Superior temporal gyrus (tissue), 1 donor: Measurements from ENCODE around the gene VGF.
"Not testable (repeated sequence)": the region's sequence is repeated elsewhere in the genome, so short reads cannot be mapped to it uniquely, and the experiment has no call there.

ENCODE experiments used
- DNase-seq: peaks from one replicate; pipeline ENCODE4 v3.0.0-alpha.2; 2016; ENCODE audit errors: extremely low spot score

The VGF gene

GRCh38 chr7:101115215-101115614 is 50.2 kb downstream of the VGF start:
- DNase-seq, result no peak

- no peak for DNase-seq
Measured at GRCh38 chr7:101114492-101114891, 50.9 kb downstream of the VGF start.

- DNase-seq, result no peak
Measured at GRCh38 chr7:101113836-101114235, 51.5 kb downstream of the VGF start.

- DNase-seq, result not testable (repeated sequence)
Measured at GRCh38 chr7:101113140-101113539, 52.2 kb downstream of the VGF start.
